Smooth muscle cell (in vitro differentiated cells): ENCODE measurements around the gene ODC1. TPM values are rescaled to one million over a fixed set of nuclear protein-coding genes. Genes with fewer than 3 reads are reported as not detected.

Experiments used
- DNase-seq: peaks from one replicate; lab custom pipeline; 2025; ENCODE audit not compliant: unreplicated experiment; lab: John Stamatoyannopoulos, UW
- H2AFZ ChIP-seq: fragments of 200-600 bp; sonication (generic); 2 replicates; pipeline ENCODE4 v1.6.0; 2016; ENCODE audit warnings: antibody characterized with exemption, low read depth, mild to moderate bottlenecking
- H3F3A ChIP-seq: fragments of 200-600 bp; sonication (generic); 2 replicates; pipeline ENCODE4 v1.6.0; 2017; ENCODE audit warnings: antibody characterized with exemption, low read depth
- H3K27ac ChIP-seq: fragments of 200-600 bp; sonication (generic); 2 replicates; pipeline ENCODE4 v1.5.1; 2016; ENCODE audit warnings: low read depth, mild to moderate bottlenecking
- H3K27me3 ChIP-seq: fragments of 200-600 bp; sonication (generic); 2 replicates; pipeline ENCODE4 v1.6.1; 2016; ENCODE audit warnings: low read depth, mild to moderate bottlenecking
- H3K36me3 ChIP-seq: fragments of 200-600 bp; sonication (generic); 2 replicates; pipeline ENCODE4 v1.5.1; 2016; ENCODE audit warnings: low read depth
- H3K4me1 ChIP-seq: fragments of 200-600 bp; sonication (generic); 2 replicates; pipeline ENCODE4 v1.5.1; 2016; ENCODE audit warnings: low read depth
- H3K4me2 ChIP-seq: fragments of 200-600 bp; sonication (generic); 2 replicates; pipeline ENCODE4 v1.6.0; 2016; ENCODE audit warnings: mild to moderate bottlenecking
- H3K4me3 ChIP-seq: fragments of 200-600 bp; sonication (generic); 2 replicates; pipeline ENCODE4 v1.5.1; 2016; ENCODE audit warnings: mild to moderate bottlenecking
- H3K79me2 ChIP-seq: fragments of 200-600 bp; sonication (generic); 2 replicates; pipeline ENCODE4 v1.6.0; 2016; ENCODE audit warnings: low read depth, mild to moderate bottlenecking
- H3K9ac ChIP-seq: fragments of 200-600 bp; sonication (generic); 2 replicates; pipeline ENCODE4 v1.6.0; 2016; ENCODE audit warnings: low read depth
- H3K9me3 ChIP-seq: fragments of 200-600 bp; sonication (generic); replicated peaks from 2 replicates; pipeline ENCODE4 v1.5.1; 2016; ENCODE audit warnings: low read depth
- H4K20me1 ChIP-seq: fragments of 200-600 bp; sonication (generic); 2 replicates; pipeline ENCODE4 v1.6.0; 2016; ENCODE audit warnings: low read depth
- CTCF ChIP-seq: fragments of 200-600 bp; sonication (generic); IDR thresholded peaks from 2 replicates; pipeline ENCODE4 v1.5.1; 2017; ENCODE audit warnings: borderline replicate concordance, mild to moderate bottlenecking, antibody characterized with exemption; ENCODE audit not compliant: insufficient read depth, poor library complexity, severe bottlenecking
- WGBS: methylation state at CpG from one replicate; pipeline ENCODE4 v1.1.7; 2016; ENCODE audit warnings: low lambda C conversion rate; 5-methylcytosine and 5-hydroxymethylcytosine counted together
- polyA plus RNA-seq: library from polyadenylated mRNA; unstranded; fragments of >200 nt; fragmentation: Nextera tagmentation; extraction: Ambion mirVana; gene quantifications from 2 replicates; pipeline ENCODE4 v1.2.1, GENCODE V29; 2016
- total RNA-seq: library from RNA; depleted of rRNA; stranded (reverse); fragments of >200 nt; gene quantifications from 2 replicates; pipeline ENCODE4 v1.2.3, GENCODE V29; 2014

The ODC1 gene
- total and polyA plus RNA-seq, 2 experiments from 2014 or later, result 22.4 to 34.7 TPM

- Histone ChIP-seq H2AFZ (no peak overlapping the region), H4K20me1 (no peaks in the 10 kb centered on the region), H3K27ac (no peak overlapping the region), H3K9ac (no peak overlapping the region), H3K4me2 (no peak overlapping the region), H3K79me2 (no peaks in the 10 kb centered on the region), H3K9me3 (no peaks in the 10 kb centered on the region), H3K4me3 (no peak overlapping the region), H3K4me1 (no peaks in the 10 kb centered on the region), H3F3A (no peaks in the 10 kb centered on the region), H3K27me3 (no peaks in the 10 kb centered on the region), H3K36me3 (peaks cover 9% of the 10 kb centered on the region)
- no peak for TF ChIP-seq CTCF
- DNase-seq, result no peak
- WGBS, result 90% methylated on average over 14 of the region's 14 CpGs
Measured at GRCh38 chr2:10438688-10439087, 9.4 kb downstream of the ODC1 start.

GRCh38 chr2:10437806-10438205 is 10.3 kb downstream of the ODC1 start:
- Histone ChIP-seq H3K27ac (no peak overlapping the region), H2AFZ (no peak overlapping the region), H3K27me3 (no peaks in the 10 kb centered on the region), H3K9ac (no peak overlapping the region), H3K79me2 (no peaks in the 10 kb centered on the region), H3K4me1 (no peaks in the 10 kb centered on the region), H3K4me3 (no peak overlapping the region), H4K20me1 (no peaks in the 10 kb centered on the region), H3K4me2 (no peak overlapping the region), H3F3A (no peaks in the 10 kb centered on the region), H3K36me3 (peaks cover 9% of the 10 kb centered on the region), H3K9me3 (no peaks in the 10 kb centered on the region)
- 97% methylated on average over 9 of the region's 9 CpGs for WGBS
- no peak for TF ChIP-seq CTCF
- DNase-seq, result no peak

- Histone ChIP-seq H3K36me3 (peaks cover 6% of the 10 kb centered on the region), H3K4me2 (no peak overlapping the region), H3K4me3 (no peak overlapping the region), H3F3A (no peaks in the 10 kb centered on the region), H3K27me3 (no peaks in the 10 kb centered on the region), H3K27ac (no peak overlapping the region), H4K20me1 (no peaks in the 10 kb centered on the region), H3K9me3 (no peaks in the 10 kb centered on the region), H3K4me1 (no peaks in the 10 kb centered on the region), H3K9ac (no peak overlapping the region), H2AFZ (no peak overlapping the region), H3K79me2 (no peaks in the 10 kb centered on the region)
- TF ChIP-seq CTCF, result no peak
- WGBS, result 96% methylated on average over 13 of the region's 13 CpGs
- no peak for DNase-seq
Measured at GRCh38 chr2:10436583-10437110, 11.5 kb downstream of the ODC1 start.

- no peak for DNase-seq
- no peaks in the 10 kb centered on the region for H4K20me1 ChIP-seq
- H3K4me1 ChIP-seq, result no peaks in the 10 kb centered on the region
- H3K27ac ChIP-seq, result no peak overlapping the region
- H2AFZ ChIP-seq, result no peak overlapping the region
- no peaks in the 10 kb centered on the region for H3K79me2 ChIP-seq
- no peak for TF ChIP-seq CTCF
- H3K36me3 ChIP-seq, result peaks cover 5% of the 10 kb centered on the region
- no peaks in the 10 kb centered on the region for H3K9me3 ChIP-seq
- no peak overlapping the region for H3K4me2 ChIP-seq
- no peaks in the 10 kb centered on the region for H3F3A ChIP-seq
- H3K4me3 ChIP-seq, result no peak overlapping the region
- WGBS, result 93% methylated on average over 14 of the region's 14 CpGs
- H3K27me3 ChIP-seq, result no peaks in the 10 kb centered on the region
- no peak overlapping the region for H3K9ac ChIP-seq
Measured at GRCh38 chr2:10435820-10436204, 12.3 kb downstream of the ODC1 start.
